ENCODE results near the gene SGPP1. TPM values are rescaled to one million over a fixed set of nuclear protein-coding genes. Genes with fewer than 3 reads are reported as not detected.
"Not testable (repeated sequence)": the region's sequence is repeated elsewhere in the genome, so short reads cannot be mapped to it uniquely, and the experiment has no call there.

SGPP1 gene
- total RNA-seq, 1 donor from 2014 or later: 5.6 TPM

- DNase-seq (ENCODE audit: low spot score): no peak
- intact Hi-C loops (cut with DNase I): no loop called here
Measured at GRCh38 chr14:63682727-63683593, 44.9 kb downstream of the SGPP1 start.

GRCh38 chr14:63678536-63678935 lies 49.3 kb downstream of the SGPP1 start:
- DNase-seq (ENCODE audit: low spot score): no peak
- intact Hi-C loops (cut with DNase I): no loop called here

GRCh38 chr14:63677891-63678379 lies 49.9 kb downstream of the SGPP1 start:
- intact Hi-C loops (cut with DNase I): no loop called here
- DNase-seq (ENCODE audit: low spot score): no peak

GRCh38 chr14:63676615-63677014 lies 51.2 kb downstream of the SGPP1 start:
- no peak for DNase-seq (ENCODE audit: low spot score)
- intact Hi-C loops (cut with DNase I): no loop called here

GRCh38 chr14:63673886-63674497 lies 53.9 kb downstream of the SGPP1 start:
- intact Hi-C loops (cut with DNase I): no loop called here
- DNase-seq (ENCODE audit: low spot score): no peak

GRCh38 chr14:63673255-63673654 lies 54.6 kb downstream of the SGPP1 start:
- intact Hi-C loops (cut with DNase I): no loop called here
- no peak for DNase-seq (ENCODE audit: low spot score)

GRCh38 chr14:63672417-63673180 lies 55.3 kb downstream of the SGPP1 start:
- intact Hi-C loops (cut with DNase I): no loop called here
- no peak for DNase-seq (ENCODE audit: low spot score)

GRCh38 chr14:63671987-63672386 lies 55.9 kb downstream of the SGPP1 start:
- DNase-seq (ENCODE audit: low spot score): no peak
- intact Hi-C loops (cut with DNase I): no loop called here

GRCh38 chr14:63670692-63671091 lies 57.2 kb downstream of the SGPP1 start:
- intact Hi-C loops (cut with DNase I): no loop called here
- DNase-seq (ENCODE audit: low spot score): no peak

GRCh38 chr14:63666335-63666734 lies 61.5 kb downstream of the SGPP1 start:
- intact Hi-C loops (cut with DNase I): no loop called here
- DNase-seq (ENCODE audit: low spot score): no peak

GRCh38 chr14:63663428-63664341 lies 64.2 kb downstream of the SGPP1 start:
- intact Hi-C loops (cut with DNase I): no loop called here
- no peak for DNase-seq (ENCODE audit: low spot score)

- intact Hi-C loops (cut with DNase I): no loop called here
- DNase-seq (ENCODE audit: low spot score): no peak
Measured at GRCh38 chr14:63662776-63663175, 65.1 kb downstream of the SGPP1 start.

GRCh38 chr14:63661881-63662280 lies 66.0 kb downstream of the SGPP1 start:
- intact Hi-C loops (cut with DNase I): not testable (repeated sequence)

GRCh38 chr14:63659726-63660125 lies 68.1 kb downstream of the SGPP1 start:
- DNase-seq (ENCODE audit: low spot score): no peak
- intact Hi-C loops (cut with DNase I): no loop called here

More at GRCh38 chr14:63661881-63662280, 66.0 kb downstream of the SGPP1 start:
- DNase-seq (ENCODE audit: low spot score): not testable (repeated sequence)

- DNase-seq (ENCODE audit: low spot score): no peak
- intact Hi-C loops (cut with DNase I): no loop called here
Measured at GRCh38 chr14:63656194-63656593, 71.7 kb downstream of the SGPP1 start.

- intact Hi-C loops (cut with DNase I): no loop called here
- no peak for DNase-seq (ENCODE audit: low spot score)
Measured at GRCh38 chr14:63654936-63655335, 72.9 kb downstream of the SGPP1 start.

- no peak for DNase-seq (ENCODE audit: low spot score)
- intact Hi-C loops (cut with DNase I): no loop called here
Measured at GRCh38 chr14:63654346-63654745, 73.5 kb downstream of the SGPP1 start.

- no peak for DNase-seq (ENCODE audit: low spot score)
- intact Hi-C loops (cut with DNase I): no loop called here
Measured at GRCh38 chr14:63652406-63652805, 75.5 kb downstream of the SGPP1 start.

- DNase-seq (ENCODE audit: low spot score): no peak
- intact Hi-C loops (cut with DNase I): no loop called here
Measured at GRCh38 chr14:63650256-63650952, 77.5 kb downstream of the SGPP1 start.

All from cardiac septum (tissue), 1 donor.